Cardiac fibroblast (primary cell): ENCODE data around the gene KCND1.

ENCODE experiments used
- DNase-seq, 2 donors: peaks; one replicate each; pipeline versions ENCODE4 v3.0.0 to v3.0.0-alpha.2; 2010; ENCODE audit warnings: low read depth in 2 of 2
- H3K4me3 ChIP-seq, 2 donors: replicated peaks in 1 of 2; 1 replicate in 1 of 2; 2 replicates in 1 of 2; pipeline ENCODE4 v1.5.1; 2011; ENCODE audit warnings: low read depth in 2 of 2, low read length in 2 of 2, mild to moderate bottlenecking in 2 of 2, moderate library complexity in 1 of 2
- CTCF ChIP-seq: IDR thresholded peaks from one replicate; pipeline ENCODE4 v1.5.1; 2011; ENCODE audit warnings: low read depth, mild to moderate bottlenecking, low read length, inconsistent platforms

The KCND1 gene

GRCh38 chrX:48957477-48957826, 14.2 kb downstream of the KCND1 start, which contains the start of gene OTUD5:
TSS of gene OTUD5 (minus strand) at chrX:48957607. CDS start at chrX:48957570, 37 bp downstream.
- no peak for DNase-seq
- TF ChIP-seq CTCF = no peak
- H3K4me3 ChIP-seq = peak within 1 kb of the TSS; percentile 66 to 70

GRCh38 chrX:48956728-48957414, 14.8 kb downstream of the KCND1 start:
- H3K4me3 ChIP-seq = peak overlapping the region; percentile 66 to 70
- no peak for TF ChIP-seq CTCF
- no peak for DNase-seq

DNA sequence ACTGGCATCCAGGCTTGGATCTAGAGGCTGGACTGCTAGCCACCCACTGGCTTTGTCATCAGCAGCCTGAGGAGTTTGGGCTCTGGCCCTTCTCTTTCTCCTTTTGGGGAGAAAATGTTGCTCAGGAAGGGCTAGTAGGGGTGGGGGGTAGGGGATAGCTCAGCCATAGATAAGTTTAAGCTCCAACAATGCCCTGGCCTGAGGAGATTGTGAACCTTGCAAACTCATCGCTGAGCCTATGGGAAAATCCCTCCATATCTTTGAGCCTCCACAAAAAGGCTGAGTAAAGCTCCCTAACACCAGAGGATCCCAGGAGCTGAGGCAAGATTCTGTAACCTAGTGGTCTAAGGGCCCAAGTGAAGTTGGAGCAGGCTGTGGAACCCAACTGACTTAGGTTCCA, 23.1 kb downstream of the KCND1 start:
- no peak for DNase-seq
- no peak overlapping the region for H3K4me3 ChIP-seq
- no peak for TF ChIP-seq CTCF

DNA sequence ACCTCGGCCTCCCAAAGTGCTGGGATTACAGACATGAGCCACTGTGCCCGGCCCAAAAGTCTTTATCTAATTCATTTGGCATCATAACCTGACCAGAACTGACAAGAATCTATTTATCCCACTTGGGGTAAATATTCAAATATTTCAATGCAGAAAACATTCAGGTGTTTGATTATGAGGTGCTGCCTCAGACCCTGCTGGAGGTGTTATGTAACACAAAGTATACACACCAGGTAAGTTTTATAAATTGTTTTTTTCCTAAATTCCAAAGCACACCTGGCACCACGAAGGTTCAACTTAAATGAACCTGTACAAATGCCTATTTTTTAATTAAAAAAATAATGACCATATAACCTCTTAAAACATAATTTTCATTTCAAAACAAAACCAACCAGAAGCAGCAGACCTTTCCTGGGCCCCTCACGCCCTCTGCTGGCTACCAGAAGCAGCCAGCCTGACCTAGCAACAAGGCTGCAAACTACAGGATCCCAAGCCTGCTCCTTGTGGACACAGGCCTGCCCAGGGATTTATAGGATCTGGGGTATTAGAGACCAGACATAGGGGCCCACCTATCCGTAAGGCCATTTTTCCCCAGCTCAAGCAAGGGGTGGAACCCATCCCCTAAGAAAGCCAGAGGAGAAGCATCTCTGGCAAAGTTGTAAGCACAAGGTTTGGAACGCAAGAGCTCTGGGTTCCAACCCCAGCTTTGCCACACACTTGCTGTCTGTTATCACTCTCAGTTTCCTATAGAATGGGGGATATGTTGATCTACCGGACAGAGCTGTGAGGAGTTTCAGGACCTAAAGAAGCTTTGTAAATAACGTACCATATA, 25.9 kb downstream of the KCND1 start:
- peak; percentile 51 to 63 for DNase-seq

GRCh38 chrX:48942895-48943294, 28.7 kb downstream of the KCND1 start:
- no peak for DNase-seq
- TF ChIP-seq CTCF = no peak

More for the DNA sequence above, 25.9 kb downstream of the KCND1 start:
- TF ChIP-seq CTCF = peak; percentile 72
- H3K4me3 ChIP-seq = no peak overlapping the region

DNA sequence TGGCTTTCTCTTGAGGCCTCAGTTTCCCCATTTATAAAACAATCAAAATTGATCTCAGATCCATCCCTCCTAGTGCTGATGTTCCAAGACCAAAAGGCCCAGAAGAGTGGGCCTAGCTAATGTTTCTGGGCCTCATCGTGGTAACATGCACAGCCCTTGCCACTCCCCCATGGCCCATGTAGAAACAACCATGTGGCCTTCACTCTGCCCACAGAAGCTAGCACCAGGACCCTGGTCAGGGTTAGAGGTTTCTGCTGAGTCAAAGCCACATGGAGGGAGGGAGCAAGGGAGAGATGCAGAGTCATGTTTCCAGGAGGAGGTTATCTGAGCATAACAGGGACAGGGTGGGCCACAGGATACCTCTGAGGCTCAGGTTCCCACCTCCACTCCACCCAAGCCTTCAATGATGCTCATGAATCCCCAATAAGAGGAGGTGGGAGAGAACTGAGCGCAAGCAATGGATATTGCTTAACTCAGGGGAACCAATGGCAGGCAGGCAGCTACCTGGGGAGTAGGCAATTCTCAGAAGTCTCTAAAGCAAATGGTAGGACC, 31.2 kb downstream of the KCND1 start:
- H3K4me3 ChIP-seq = no peak overlapping the region
- TF ChIP-seq CTCF = no peak
- no peak for DNase-seq

More at GRCh38 chrX:48942895-48943294, 28.7 kb downstream of the KCND1 start:
- no peak overlapping the region for H3K4me3 ChIP-seq
